Stromal cell of bone marrow (primary cell): Measurements from ENCODE around the gene CHTF18.

Experiments used
- DNase-seq: peaks from one replicate; pipeline ENCODE4 v3.0.0-alpha.2; 2012; ENCODE audit warnings: low read depth

The CHTF18 gene

DNA sequence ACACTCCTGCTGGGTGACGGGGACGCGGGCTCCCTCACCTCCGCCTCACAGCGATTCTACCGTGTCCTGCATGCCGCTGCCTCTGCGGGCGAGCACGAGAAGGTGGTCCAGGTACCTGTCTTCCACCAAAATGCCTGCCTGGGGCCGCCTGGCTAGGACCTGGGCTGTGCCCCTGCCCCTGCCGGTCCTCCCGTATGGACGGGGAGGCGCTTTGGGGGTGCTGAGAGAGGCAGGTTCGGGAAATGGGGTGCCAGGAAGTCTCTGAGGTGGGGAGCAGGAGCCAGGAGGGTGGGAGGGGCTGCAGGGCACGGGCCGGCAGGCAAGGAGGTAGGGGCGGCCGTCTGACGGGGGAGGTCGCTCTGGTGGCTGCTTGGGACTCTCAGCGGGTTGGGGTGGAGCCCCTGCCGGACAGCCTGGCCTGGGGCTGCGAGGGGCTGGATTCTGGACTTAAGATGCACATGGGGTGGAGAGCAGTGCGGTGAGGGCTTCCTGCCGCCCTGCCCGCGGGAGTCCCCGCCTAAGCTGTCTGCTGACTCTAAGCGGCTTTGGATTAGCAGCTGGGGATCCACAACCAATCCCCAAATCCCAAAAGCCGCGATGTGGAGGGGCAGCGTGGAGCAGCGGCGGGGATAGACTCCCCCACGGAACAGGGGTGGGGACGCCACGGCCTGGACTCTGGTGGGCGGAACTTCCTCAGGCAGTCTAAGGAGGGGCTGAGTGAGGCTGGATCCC lies 5.8 kb downstream of the CHTF18 start:
- DNase-seq = no peak

DNA sequence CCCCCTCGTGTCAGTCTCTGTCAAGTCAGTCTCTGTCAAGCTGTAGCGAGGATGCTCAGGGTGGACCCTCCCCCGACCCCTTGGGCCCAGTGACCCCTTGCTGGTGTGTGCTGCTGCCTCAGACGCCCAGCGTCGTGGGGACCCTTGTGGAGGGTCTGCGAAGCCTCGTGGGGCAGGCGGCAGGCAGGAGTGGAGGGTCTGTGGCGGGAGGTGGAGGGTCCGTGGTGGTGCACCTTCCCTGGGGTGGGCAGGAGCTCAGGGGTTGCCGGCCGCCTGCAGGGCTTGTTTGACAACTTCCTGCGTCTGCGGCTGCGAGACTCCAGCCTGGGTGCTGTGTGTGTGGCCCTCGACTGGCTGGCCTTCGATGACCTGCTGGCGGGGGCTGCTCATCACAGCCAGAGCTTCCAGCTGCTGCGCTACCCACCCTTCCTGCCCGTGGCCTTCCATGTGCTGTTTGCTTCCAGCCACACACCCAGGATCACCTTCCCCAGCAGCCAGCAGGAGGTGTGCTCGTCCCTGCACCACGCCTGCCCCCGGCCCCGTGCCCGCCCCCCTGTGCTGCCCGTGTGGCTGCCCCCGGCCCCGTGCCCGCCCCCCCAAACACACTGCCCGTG lies 6.5 kb downstream of the CHTF18 start:
- DNase-seq = no peak

DNA sequence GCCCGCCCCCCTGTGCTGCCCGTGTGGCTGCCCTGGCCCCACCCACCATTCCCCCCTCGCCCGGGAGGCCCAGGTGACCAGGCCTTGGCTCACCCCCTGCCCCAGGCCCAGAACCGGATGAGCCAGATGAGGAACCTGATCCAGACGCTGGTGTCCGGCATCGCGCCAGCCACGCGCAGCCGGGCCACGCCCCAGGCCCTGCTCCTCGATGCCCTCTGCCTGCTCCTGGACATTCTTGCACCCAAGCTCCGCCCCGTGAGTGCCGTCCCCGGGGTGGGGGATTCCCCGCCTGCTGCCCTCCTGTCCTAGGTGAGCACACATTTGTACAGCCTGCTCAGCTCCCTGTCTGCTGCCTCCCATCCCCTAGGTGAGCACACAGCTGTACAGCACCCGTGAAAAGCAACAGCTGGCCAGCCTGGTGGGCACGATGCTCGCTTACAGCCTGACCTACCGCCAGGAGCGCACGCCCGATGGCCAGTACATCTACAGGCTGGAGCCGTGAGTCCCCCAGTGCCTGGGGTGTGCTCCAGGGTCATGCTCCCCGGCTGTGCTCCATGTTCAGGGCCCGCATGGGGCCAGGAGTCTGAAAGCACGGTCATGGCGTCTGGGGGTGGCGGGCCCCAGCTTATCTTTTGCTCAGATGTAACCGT lies 7.3 kb downstream of the CHTF18 start:
- no peak for DNase-seq

DNA sequence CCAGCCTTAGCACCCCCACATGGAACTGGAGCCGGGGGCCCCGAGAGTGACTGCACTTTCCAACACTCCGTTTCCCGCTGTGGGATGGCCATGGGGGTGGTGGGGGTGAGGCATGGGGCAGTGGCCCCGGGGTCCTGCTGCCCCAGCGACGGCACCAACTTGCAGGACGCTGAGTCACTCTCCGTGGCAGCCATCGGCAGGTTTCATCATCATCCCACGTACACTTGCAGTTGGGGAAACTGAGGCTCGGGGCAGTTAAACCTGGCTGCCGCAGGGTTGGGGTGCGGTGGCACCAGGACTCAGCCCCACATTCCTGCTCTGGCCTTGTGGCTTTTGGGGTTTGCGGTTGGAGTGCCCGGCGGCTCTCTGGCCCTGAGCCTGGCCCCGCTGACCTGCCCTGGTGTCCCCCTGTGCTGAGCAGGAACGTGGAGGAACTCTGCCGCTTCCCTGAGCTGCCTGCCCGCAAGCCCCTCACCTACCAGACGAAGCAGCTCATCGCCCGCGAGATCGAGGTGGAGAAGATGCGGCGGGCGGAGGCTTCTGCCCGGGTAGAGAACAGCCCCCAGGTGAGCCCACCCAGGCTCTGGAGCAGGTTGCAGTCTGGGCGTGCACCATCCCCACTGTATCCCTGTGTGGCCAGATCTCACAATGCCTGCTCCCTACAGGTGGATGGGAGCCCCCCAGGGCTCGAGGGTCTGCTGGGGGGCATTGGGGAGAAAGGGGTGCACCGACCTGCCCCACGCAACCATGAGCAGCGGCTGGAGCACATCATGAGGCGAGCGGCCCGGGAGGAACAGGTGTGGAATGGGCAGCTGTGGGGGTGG lies 8.1 kb downstream of the CHTF18 start:
- no peak for DNase-seq

DNA sequence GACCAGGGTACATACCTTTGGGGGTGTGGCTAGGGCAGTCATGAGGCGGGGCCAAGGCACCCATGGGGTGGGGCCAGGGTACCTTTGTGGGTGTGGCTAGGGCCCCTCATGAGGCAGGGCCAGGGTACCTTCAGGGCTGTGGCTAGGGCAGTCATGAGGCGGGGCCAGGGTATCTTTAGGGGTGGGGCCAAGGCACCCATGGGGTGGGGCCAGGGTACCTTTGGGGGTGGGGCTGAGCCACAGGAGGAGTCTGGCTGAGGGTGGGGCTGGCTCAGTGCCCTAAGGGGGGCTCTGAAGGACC lies 8.7 kb downstream of the CHTF18 start:
- DNase-seq = no peak

DNA sequence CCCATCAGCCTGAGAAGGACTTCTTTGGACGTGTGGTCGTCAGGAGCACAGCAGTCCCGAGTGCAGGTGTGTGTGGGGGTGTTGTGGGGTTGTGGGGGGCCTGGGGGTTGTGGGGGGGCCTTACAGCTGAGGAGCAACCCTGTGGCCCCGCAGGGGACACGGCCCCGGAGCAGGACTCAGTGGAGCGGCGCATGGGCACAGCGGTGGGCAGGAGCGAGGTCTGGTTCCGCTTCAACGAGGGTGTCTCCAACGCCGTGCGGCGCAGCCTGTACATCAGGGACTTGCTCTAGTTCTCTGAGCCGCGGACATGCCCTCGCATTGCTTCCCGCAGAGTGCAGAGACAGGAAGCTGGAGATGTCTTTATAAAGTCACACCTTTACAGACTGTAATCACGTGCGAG lies 9.3 kb downstream of the CHTF18 start:
- DNase-seq = no peak

DNA sequence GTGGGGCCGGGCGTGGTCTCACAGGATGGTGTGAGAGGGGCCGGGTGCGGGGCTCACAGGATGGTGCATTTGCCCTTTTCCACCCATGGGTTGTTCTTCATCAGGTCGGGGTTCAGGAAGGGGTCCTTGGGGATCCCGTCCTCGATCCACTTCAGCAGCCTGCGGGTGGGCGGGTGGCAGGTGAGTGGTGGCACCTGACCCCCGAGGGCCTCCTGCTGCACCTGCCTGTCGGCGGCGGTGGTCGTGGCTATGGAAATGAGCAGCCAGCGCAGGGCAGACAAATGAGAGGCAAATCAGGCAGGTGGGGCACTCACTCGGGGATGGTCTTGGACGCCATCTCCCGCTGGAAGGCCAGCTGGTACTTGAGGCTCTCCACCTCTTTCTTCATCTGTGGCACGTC lies 10.2 kb downstream of the CHTF18 start:
- no peak for DNase-seq

DNA sequence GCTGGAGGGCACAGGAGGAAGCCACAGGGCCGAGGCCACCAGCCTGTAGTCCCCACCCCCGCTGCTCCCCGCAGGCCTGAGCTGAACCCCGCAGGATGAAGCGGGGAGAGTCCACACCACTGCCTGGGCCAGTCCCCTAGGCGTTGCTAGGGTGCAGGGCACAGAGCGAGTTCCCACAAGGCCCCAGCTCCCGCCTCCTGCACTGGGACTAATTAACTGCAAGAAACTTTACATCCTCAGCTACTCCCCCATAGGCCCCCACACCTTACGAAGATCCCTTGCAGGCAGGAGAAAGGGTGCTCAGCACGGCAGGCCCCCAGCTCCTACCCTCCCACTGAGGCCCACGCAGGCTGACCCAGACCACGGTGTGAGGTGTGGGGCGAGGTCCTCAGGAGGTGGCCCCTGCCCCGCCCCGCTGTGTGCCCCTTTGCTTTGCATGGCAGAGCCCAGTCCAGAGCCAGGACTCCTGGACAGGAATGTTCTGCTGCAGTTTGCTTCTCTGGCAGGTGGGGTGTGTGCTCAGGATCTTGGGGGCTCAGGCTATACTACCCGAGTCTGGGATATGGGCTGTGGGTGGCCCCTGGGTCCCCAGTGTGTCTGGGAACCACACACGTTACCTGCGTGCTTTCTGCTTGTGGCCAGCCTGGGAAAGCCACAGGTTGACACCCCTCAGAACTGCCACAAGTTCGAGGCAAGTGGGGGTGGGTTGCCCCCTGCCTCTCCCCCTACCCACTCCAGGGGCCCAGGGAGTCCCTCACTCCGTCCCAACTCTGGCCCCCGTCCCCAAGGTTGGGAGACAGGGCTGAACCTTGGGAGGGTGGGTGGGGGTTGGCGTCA lies 10.9 kb downstream of the CHTF18 start:
- DNase-seq = no peak

DNA sequence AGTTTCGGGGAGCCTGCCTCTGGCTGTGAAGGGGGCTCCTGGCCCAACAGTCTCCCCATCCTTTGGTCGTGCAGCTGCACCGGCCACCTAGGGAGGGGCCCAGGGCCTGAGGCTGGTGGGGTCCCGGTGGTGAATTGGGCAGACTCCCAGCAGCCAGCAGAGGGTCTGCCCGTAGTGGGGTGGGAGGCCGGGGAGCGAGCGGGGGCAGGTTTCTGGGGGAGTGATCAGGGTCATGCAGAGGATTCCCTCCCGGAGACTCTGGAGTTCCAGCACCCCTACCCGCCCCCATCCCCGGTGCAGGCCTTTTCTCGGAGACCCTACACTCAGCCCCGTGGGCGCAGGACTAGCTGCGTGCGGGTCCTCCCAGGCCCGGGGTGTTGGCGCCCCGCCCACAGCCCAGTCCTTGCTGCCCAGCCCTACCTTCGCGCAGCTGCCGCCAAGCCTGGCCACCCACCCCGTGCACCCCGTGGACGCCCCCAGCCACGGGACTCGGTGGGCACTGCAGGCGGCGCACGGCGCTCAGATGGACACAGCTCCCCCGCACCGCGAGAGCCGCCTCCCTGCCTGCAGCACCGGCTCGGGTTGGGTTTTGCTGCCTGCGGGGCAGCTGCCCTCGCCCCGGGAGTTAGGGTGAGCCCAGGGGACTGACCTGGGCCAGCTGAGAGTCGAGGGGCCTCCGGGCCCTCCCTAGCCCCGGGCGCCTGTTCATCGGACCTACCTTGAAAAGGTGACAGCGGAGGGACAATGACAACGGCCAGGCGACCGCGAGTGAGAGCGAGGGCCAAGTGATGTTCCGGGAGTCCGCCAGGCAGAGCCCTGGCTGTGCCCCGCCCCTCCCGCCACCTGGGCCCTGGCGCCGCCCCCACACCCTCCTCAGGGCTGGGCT lies 11.8 kb downstream of the CHTF18 start, which contains the start of gene GNG13:
GNG13 (minus strand) TSS at position 787 of the 886 bp plus-strand sequence. CDS start 1,657 bp downstream, outside the sequence.
- DNase-seq = no peak

DNA sequence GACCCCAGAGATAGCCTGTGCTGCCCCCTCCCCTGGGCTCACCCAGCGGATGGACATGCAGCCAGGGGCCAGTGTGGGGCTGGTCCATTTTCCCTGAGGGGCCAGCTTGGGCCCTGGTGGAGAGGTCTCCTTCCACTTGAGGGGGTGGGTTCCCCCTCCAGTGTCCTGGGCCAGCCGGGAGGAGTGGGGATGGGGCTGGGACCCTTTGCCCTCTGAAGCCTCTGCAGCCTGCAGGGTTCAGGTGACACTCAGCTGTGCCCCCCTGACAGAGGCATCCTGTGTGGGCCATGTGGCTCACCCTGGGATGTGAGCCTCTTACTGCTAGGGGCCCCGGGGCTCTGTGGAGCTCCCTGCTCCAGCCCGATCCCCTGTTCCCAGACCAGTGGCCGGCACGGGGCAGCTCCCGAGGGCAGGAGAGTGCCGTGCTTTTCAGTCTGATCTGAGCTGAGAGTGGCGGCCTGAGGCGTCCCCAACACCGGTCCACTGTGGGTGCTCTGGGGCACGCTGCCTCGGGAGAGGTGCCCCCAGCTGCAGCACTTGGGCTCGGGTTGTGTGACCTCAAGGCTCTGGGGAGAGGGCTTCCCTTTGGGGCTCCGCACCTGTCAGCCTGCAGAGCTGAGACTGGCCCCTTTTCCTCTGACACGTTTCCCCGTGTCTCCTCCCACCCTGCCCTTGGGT lies 12.6 kb downstream of the CHTF18 start:
- no peak for DNase-seq

DNA sequence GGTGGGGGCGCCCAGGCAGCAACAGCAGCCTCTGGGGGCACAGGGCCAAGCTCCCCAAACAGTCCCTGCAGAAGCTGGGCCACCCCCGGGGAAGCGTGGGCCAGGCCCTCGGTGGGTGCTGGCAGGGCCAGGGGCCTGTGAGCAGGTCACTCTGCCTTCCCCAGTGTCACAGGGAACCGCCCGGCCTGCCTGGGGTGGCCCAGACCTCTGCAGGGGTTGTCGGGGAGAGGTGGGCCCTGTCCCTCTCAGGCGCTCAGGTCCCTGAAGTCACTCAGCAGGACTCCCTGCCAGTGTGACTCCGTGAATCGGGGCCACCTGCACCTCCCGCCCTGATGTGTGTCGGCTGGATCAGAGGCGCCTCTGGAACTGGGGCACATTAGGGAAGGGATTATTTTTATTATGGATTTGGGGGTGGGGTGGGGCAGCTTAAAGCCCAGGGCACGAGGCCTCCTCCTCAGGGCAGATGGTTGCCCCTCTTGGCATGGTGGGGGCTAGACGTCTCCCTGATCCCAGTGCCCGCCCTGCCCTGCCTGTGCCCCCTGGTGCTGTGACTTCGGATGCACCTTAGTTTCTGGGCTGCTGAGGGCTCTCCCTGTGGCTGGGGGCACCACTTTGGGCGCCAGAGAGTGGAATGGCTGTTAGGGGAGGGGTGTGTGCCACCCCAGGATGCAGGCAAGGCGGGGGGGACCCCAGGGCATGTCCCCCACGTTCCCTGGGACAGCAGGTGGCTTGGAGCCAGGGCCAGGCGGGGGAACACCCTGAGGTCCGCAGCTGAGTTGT lies 13.4 kb downstream of the CHTF18 start:
- DNase-seq = no peak

DNA sequence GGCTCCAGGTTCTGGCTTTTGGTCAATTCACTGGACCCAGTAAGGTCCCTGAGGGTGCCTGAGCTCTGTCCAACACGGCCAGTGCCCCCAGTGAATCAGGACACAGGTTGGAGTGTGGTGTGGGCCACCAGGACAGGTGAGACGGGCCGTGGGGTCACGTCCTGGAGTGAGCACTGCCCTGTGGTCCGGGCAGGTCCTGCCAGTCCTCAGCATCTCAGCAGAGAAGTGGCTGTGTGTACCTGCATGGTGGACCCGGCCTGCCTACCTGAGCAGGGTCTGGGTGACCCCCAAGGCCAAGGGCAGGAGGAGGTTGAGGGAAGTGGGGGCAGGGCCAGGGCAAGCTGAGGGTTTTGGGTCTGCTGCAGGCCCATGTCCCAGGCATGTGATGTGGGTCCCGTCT lies 14.0 kb downstream of the CHTF18 start:
- DNase-seq = no peak

DNA sequence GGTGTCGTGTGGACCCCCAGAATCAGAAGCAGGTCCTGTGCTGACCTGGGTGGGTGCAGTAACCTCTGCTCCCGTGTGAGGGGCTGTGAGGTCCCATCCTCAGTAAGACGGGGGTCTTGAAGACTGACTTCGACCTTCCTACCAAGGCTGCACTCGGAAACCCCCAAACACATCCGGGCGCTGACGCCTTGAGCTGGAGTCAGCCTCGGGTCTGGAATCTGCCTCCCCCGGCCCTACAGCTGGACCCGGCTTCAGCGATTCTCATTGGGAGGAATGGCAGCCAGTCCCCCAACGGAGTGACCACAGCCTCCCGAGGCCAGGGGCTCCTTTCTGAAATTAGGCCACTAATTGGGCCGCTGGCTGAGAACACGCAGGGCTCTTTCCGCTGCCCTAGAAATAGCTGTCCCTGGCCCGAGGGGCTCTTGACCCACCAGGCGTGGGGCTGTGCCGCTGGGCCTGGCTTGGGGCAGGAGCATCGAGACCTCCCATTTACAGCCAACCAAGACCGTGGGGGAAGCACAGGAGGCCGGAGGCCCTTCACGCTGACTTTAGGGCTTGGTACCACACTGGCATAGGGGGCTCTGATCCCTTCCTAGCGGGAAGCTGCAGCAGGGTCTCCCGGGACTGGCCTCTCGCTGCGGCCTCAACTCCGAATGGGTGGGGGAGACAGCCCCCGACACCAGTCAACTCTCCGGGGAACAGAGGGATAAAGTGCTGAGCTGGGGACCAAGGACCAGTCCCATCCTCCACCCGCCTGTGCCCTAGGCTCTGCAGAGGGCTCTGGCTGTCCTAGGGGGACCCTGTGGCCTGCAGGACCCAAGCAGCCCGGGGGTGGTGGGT lies 14.7 kb downstream of the CHTF18 start:
- no peak for DNase-seq

DNA sequence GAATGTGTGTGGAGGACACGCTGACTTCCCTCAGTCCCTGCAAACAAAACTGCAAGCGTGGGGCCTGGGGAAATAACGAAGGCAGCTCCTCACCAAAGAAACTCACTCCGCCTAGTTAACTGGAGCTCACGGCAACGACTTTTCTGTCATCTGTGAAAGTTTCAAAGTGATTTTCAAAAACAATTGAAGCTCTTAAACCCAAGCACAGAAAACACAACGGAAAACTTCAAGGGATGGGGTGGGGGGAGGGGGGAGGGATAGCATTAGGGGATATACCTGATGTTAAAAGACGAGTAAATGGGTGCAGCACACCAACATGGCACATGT lies 15.3 kb downstream of the CHTF18 start:
- DNase-seq = no peak

DNA sequence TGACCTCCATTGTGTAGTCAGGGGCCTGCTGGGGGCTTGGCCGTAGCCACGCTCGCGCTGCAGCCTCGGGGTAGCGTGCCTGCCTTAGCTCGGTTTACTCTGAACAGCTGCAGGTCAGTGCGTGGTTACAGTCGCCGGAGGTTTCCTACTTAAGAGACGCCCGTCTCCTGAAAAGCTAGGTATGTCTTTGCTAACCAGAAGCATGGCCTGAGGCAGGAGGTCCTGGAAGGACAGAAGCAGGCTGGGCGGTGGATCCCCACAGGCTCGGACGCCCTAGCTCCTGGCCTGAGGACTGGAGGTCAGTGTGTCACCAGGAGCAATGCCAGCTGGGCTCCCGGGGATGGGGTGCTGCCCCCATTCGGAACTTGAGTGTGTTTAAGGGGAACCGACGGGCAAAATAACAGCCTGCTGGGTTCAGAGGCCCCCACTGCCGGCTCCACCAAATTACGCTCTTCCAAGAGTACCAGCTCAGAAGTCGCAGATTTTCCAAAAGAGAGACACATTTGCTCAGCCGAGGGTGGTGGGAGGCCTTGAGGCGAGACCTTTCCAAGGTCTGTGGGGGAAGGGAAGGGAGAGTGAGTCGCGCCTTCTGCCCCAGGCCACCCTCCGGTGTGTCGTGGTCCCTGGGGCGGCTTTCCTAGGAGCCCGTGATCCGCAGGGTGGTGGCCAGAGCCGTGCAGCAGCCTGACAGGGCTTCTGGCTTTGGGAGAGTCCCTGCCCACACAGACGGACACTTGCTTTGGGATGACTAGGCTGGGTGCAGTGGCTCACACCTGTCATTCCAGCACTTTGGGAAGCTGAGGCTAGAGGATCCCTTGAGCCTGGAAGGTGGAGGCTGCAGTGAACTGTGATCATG lies 16.0 kb downstream of the CHTF18 start:
- no peak for DNase-seq

DNA sequence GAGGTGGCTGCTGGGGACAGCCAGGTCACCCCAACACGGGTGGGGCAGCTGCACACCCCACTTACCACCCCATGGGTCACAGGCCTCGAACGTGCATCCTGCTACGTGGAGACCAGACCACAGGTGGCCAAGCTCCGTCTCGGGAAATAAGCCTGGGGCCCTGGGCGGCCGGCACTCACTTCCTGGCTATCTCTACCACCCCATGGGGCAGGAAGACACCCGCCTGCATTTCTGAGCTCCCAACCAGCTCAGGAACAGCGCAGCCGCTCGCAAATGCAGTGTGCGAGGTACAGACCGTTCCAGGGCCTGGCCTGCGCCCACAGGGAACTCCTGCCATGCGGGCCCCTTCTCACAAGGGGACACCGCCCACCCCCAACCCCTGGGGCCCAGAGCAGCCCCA lies 17.1 kb downstream of the CHTF18 start:
- no peak for DNase-seq

DNA sequence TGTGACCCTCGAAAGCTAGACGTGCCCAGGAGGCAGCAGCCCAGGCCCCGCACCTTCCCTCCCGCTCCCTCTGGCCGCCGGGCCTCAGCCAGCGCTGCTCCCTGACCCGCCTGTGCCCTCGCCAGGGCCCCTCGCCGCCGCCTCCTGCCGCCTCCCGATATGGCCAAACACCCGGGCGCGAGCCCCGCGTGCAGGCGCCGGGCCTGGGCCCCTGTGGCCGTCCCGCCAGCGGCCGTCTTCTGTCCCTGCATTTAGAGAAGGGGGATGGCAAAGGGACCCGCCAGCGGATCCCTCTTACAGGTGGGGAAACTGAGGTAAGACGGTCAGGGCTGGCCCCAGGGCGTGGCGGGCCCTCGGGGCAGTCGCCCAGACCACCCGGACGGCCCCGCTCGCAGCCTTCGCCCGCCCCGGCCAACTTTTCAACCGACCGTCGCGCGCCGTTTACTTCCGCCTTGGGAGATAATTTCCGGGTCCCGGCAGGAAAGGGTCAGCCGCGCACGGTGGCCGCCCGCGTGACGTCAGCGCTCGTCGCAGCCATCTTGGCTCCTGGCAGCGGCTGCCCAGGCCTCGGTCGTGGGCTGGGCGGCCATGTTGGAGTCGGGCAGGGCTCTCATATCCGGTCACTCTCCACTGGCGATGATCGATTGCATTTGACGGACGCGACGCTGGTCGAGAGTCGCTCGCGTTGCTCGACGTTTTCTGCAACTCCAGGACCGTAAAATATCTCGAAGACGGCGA lies 19.1 kb downstream of the CHTF18 start:
- peak; percentile 86 for DNase-seq
